GM10248 (cell line): ENCODE data around the gene SPRR1A.
A peak's percentile ranks its signal among the peaks of the same experiment; 100 is the strongest.

ENCODE experiments used
- CTCF ChIA-PET: fragments of 300-600 bp; sonication (Branson Sonifier 250); formaldehyde crosslinking; extraction: SDS; loops from one replicate; lab custom pipeline; 2021; ENCODE audit warnings: antibody characterized with exemption; lab: Yijun Ruan, JAX
- POLR2A ChIA-PET: fragments of 350-650 bp; sonication (Branson Sonifier 250); formaldehyde crosslinking; extraction: SDS; loops from one replicate; lab custom pipeline; 2020; ENCODE audit warnings: antibody characterized with exemption; lab: Yijun Ruan, JAX
- DNase-seq: peaks from one replicate; pipeline ENCODE4 v3.0.0; 2012; ENCODE audit errors: extremely low spot score
- CTCF ChIP-seq: IDR thresholded peaks from 2 replicates; pipeline ENCODE4 v1.5.1; 2012; ENCODE audit warnings: mild to moderate bottlenecking, low read depth; ENCODE audit errors: extremely low read depth, missing control alignments, control extremely low read depth

The SPRR1A gene

DNA sequence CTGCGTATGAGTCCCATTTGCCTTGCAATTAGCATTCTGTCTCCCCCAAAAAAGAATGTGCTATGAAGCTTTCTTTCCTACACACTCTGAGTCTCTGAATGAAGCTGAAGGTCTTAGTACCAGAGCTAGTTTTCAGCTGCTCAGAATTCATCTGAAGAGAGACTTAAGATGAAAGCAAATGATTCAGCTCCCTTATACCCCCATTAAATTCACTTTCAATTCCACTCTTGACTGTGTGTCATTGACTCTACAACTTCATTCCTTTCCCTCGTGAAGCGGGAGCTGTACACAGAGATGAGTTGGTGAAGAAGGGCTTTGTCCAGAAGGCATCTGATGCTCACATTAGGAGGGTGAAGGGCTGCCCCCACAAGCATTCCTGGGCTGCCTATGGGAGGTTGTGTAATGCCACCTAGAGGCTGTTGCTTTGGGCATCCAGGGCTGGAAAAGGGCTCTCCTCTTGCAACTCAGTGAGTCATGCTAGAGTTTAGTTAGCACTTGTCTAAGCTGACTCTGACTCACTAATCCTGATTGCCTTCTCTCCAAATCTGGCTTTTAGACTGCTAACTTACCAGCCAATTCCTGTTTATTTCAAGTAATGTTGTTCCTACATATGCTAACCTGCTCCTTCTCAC is 48.9 kb downstream of the SPRR1A start:
- peak; percentile 17 for TF ChIP-seq CTCF
- no peak for DNase-seq
- ChIA-PET CTCF (interaction anchor here (1.0 to 1.7 kb wide), 4 partner anchors 10 to 107 kb away, joined by 3 to 4 read pairs (median 4); no protein-coding TSS in a partner anchor), POLR2A (no interaction called here)

GRCh38 chr1:153035211-153035610 is 51.3 kb downstream of the SPRR1A start:
- ChIA-PET CTCF (interaction anchor here (1.8 kb wide), 1 partner anchor 11 kb away, joined by 6 read pairs; no protein-coding TSS in a partner anchor), POLR2A (no interaction called here)
- TF ChIP-seq CTCF = no peak
- no peak for DNase-seq
